ENCODE measurements around the gene GLTPD2. TPM values are rescaled to one million over a fixed set of nuclear protein-coding genes. Genes with fewer than 3 reads are reported as not detected.

The GLTPD2 gene
- total RNA-seq, 1 experiment from 2014 or later = not detected

DNA sequence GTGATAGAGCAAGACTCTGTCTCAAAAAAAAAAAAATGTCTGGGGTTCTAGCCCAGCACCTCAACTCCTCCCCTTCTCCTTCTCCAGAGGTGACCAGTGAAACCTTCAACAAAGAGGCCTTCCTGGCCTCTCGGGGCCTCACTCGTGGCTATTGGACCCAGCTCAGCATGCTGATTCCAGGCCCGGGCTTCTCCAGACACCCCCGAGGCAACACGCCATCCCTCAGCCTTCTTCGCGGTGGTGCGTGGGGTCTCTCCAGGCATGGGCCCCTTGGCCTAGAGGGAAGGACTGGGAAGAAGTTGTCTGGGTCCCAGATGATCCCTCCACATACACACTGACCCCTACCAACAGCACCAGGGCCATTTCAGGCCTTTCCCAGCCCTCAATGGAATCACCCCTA is 45.5 kb upstream of the GLTPD2 start:
- no peak overlapping the region for H4K5ac ChIP-seq (ENCODE audit: insufficient read length, low read depth, low read length)
- no peak overlapping the region for H3T11ph ChIP-seq (ENCODE audit: low read length)
- H3K9me3 ChIP-seq (ENCODE audit: control insufficient read depth, low read depth, low read length) = no peaks in the 10 kb centered on the region
- H3K56ac ChIP-seq (ENCODE audit: insufficient read length, low read depth, low read length) = no peak overlapping the region
- TF ChIP-seq, protein P1, sequence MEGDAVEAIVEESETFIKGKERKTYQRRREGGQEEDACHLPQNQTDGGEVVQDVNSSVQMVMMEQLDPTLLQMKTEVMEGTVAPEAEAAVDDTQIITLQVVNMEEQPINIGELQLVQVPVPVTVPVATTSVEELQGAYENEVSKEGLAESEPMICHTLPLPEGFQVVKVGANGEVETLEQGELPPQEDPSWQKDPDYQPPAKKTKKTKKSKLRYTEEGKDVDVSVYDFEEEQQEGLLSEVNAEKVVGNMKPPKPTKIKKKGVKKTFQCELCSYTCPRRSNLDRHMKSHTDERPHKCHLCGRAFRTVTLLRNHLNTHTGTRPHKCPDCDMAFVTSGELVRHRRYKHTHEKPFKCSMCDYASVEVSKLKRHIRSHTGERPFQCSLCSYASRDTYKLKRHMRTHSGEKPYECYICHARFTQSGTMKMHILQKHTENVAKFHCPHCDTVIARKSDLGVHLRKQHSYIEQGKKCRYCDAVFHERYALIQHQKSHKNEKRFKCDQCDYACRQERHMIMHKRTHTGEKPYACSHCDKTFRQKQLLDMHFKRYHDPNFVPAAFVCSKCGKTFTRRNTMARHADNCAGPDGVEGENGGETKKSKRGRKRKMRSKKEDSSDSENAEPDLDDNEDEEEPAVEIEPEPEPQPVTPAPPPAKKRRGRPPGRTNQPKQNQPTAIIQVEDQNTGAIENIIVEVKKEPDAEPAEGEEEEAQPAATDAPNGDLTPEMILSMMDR (conservative IDR thresholded peaks at IDR 0.05) = no peak
- no CpG with 5 or more reads among the region's 8 CpGs for WGBS (ENCODE audit: extremely low coverage, insufficient read length, low lambda C conversion rate)
- H3K23me2 ChIP-seq (ENCODE audit: insufficient read length, low read depth, low read length, poor library complexity, severe bottlenecking) = peaks cover 11% of the 10 kb centered on the region
- H3K4ac ChIP-seq (ENCODE audit: low read depth, low read length) = no peak overlapping the region
- H2BK120ac ChIP-seq (ENCODE audit: low read depth, low read length, poor library complexity, severe bottlenecking) = no peak overlapping the region
- H3K14ac ChIP-seq (ENCODE audit: insufficient read depth, low read length) = no peak overlapping the region
- no peak overlapping the region for H3K9ac ChIP-seq (ENCODE audit: extremely low read depth, insufficient read length, low read length)
- no peaks in the 10 kb centered on the region for H3K79me1 ChIP-seq (ENCODE audit: insufficient read depth, low read depth, low read length, poor library complexity, severe bottlenecking)
- no peak overlapping the region for H2BK12ac ChIP-seq (ENCODE audit: insufficient read length, low read depth, low read length)
- DNase-seq = no peak
- H3K4me2 ChIP-seq (ENCODE audit: insufficient read depth, insufficient read length, low read length) = no peak overlapping the region
- H3K27me3 Mint-ChIP-seq (ENCODE audit: low read depth) = peaks cover 82% of the 10 kb centered on the region
- H3K18ac ChIP-seq (ENCODE audit: insufficient read length, low read depth, low read length) = no peak overlapping the region
- H4K20me1 ChIP-seq (ENCODE audit: control insufficient read depth, insufficient read depth, insufficient read length) = no peaks in the 10 kb centered on the region
- H3K27ac ChIP-seq (ENCODE audit: insufficient read length, low read depth, low read length) = no peak overlapping the region
- H3K36me3 Mint-ChIP-seq (ENCODE audit: insufficient read depth in 1 of 3, low read depth in 3 of 3) = peaks cover 0 to 3% (median 0%) of the 10 kb centered on the region in 3 experiments; a peak in 1 of 7 replicates
- H3K79me2 ChIP-seq (ENCODE audit: insufficient read depth, low read length) = no peaks in the 10 kb centered on the region
- no peak overlapping the region for H3K27ac Mint-ChIP-seq
- H3K9me3 Mint-ChIP-seq = no peaks in the 10 kb centered on the region
- no peak overlapping the region for H2BK20ac ChIP-seq (ENCODE audit: low read depth, low read length, poor library complexity, severe bottlenecking)
- H3K4me1 Mint-ChIP-seq = peaks cover 26 to 30% of the 10 kb centered on the region in 2 experiments
- no peak overlapping the region for H2AK5ac ChIP-seq (ENCODE audit: insufficient read length, low read length)
- H3K4me3 Mint-ChIP-seq = no peak overlapping the region
- no peak overlapping the region for H2BK15ac ChIP-seq (ENCODE audit: low read depth, low read length)
- no peak overlapping the region for H4K91ac ChIP-seq (ENCODE audit: insufficient read length, low read depth, low read length)
- no peak overlapping the region for H2BK5ac ChIP-seq (ENCODE audit: insufficient read length, low read length)
- no peaks in the 10 kb centered on the region for H3K4me1 ChIP-seq (ENCODE audit: insufficient read depth, low read length)
- H2AFZ ChIP-seq (ENCODE audit: low read length) = no peak overlapping the region
- H4K8ac ChIP-seq (replicated peaks; ENCODE audit: insufficient read length, low read depth, low read length) = no peak overlapping the region
- no peak overlapping the region for H3K23ac ChIP-seq (ENCODE audit: insufficient read length, low read depth, low read length)
- H3K27me3 ChIP-seq (ENCODE audit: insufficient read depth, low read length) = peaks cover 32% of the 10 kb centered on the region
